K562 (cell line): ENCODE results near the gene CACNA1A.

ENCODE experiments used
- MCM5 ChIP-seq: fragments of 450-650 bp; IDR thresholded peaks from 2 replicates; pipeline ENCODE4 v1.6.1; 2016; ENCODE audit warnings: low read depth
- RBM22 ChIP-seq: fragments of 200-400 bp; formaldehyde crosslinking; IDR thresholded peaks from 2 replicates; pipeline ENCODE4 v1.6.1; 2018; ENCODE audit warnings: low read length, low read depth; ENCODE audit not compliant: poor library complexity, severe bottlenecking
- ZNF707 ChIP-seq: fragments of 250-450 bp; sonication (Bioruptor Pico); conservative IDR thresholded peaks from 2 replicates; pipeline ENCODE4 v1.8.0; 2022; ENCODE audit warnings: inconsistent platforms, mild to moderate bottlenecking, moderate library complexity
- ZNF79 ChIP-seq: fragments of 250-450 bp; sonication (Bioruptor Pico); IDR thresholded peaks from 2 replicates; pipeline ENCODE4 v1.4.0; 2020; ENCODE audit warnings: low read depth, mild to moderate bottlenecking, moderate library complexity
- TF ChIP-seq, protein P1 (sequence below), 3 experiments: IDR thresholded peaks in 2 of 3; conservative IDR thresholded peaks in 1 of 3; 2 replicates each; pipeline ENCODE4 v1.5.1; 2011 to 2012; ENCODE audit warnings: low read length in 3 of 3, mild to moderate bottlenecking in 3 of 3, control low read depth in 2 of 3, improper control_type of control experiment in 1 of 3, inconsistent platforms in 1 of 3, low read depth in 1 of 3, mixed read lengths in 1 of 3, moderate library complexity in 1 of 3; ENCODE audit not compliant: insufficient read depth in 2 of 3

DNA sequence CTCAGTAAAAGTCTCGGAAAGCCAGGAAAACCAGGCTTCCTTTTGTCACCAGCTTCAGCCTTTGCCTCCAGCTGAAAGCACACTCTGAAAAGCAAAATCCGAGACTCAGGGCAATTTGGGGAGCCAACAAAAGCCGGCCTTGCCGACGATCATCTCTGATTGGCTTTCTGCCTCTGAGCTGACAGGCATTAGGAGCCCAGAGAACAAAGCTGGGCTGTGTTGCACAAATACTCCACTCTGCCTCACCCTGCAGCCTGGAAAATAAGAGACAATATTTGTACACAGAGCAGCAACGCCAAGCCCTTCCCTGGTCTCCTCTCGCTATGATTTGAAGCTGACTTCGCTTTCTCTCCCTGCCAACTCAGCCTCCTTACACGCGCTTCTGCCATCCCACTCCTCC lies 46.9 kb downstream of the CACNA1A start:
- no peak for TF ChIP-seq ZNF79 (CRISPR knock-in tag)
- TF ChIP-seq MCM5: no peak
- TF ChIP-seq, protein P1, sequence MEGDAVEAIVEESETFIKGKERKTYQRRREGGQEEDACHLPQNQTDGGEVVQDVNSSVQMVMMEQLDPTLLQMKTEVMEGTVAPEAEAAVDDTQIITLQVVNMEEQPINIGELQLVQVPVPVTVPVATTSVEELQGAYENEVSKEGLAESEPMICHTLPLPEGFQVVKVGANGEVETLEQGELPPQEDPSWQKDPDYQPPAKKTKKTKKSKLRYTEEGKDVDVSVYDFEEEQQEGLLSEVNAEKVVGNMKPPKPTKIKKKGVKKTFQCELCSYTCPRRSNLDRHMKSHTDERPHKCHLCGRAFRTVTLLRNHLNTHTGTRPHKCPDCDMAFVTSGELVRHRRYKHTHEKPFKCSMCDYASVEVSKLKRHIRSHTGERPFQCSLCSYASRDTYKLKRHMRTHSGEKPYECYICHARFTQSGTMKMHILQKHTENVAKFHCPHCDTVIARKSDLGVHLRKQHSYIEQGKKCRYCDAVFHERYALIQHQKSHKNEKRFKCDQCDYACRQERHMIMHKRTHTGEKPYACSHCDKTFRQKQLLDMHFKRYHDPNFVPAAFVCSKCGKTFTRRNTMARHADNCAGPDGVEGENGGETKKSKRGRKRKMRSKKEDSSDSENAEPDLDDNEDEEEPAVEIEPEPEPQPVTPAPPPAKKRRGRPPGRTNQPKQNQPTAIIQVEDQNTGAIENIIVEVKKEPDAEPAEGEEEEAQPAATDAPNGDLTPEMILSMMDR (IDR thresholded peaks at IDR 0.05 in 2 of 3, conservative IDR thresholded peaks at IDR 0.05 in 1 of 3; ENCODE audit: insufficient read depth in 2 of 3, low read depth in 1 of 3, low read length in 3 of 3): no peak
- no peak for TF ChIP-seq ZNF707 (CRISPR knock-in tag)
- no peak for TF ChIP-seq RBM22
